GM18526 (cell line): ENCODE measurements around the gene TMPRSS6.

Experiments
- POLR2A ChIP-seq: IDR thresholded peaks from 3 replicates; pipeline ENCODE4 v1.6.1; 2011; ENCODE audit not compliant: insufficient read length; ENCODE audit errors: extremely low read depth

The TMPRSS6 gene

DNA sequence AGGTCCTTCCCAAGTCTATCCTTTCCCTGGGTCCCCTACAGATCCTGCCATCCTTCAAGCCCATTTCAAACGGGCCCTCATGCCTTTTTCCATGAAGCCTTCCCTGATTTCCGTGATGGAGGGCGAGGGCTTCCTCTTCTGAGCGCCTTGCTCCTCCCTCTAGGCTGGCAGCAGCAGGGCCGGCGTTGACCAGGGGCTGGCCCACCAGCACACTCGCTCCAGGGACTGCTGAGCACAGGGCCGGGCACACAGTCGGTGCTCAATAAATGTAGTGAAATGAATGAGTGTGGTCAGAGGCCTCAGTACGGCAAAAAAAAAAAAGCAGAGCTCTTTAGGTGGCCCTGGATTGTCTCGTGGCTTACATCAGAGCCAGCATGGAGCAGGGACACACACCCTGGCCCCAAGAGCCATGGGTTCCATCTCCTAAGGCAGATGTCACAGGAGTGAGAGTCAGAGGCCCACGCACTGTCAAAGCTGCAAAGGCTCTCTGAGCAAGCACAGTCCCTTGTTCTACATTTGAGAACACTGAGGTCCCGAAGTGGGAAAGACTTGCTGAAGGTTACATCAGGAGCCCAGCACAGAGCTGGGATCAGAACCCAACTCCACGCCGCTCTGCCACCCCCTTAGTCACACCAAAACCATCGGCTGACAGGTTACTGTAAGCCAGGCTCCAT, 37.1 kb upstream of the TMPRSS6 start:
- TF ChIP-seq POLR2A = no peak

DNA sequence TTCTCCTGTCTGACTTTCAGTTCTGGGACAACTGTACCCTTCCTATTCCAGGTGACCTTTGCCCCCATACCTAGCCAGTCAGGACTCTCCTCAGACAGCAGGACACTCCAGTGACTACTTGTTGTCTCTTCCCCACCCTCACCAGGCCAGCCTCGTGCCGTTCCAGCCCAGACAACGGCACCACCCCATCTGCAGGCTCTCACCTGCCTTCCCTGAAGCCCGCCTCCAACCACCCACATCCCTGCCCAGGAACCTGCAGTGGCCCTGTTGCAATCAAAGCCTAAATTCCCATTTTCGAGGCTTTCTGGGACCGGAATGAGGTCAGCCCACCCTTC, 36.5 kb upstream of the TMPRSS6 start:
- TF ChIP-seq POLR2A = no peak

DNA sequence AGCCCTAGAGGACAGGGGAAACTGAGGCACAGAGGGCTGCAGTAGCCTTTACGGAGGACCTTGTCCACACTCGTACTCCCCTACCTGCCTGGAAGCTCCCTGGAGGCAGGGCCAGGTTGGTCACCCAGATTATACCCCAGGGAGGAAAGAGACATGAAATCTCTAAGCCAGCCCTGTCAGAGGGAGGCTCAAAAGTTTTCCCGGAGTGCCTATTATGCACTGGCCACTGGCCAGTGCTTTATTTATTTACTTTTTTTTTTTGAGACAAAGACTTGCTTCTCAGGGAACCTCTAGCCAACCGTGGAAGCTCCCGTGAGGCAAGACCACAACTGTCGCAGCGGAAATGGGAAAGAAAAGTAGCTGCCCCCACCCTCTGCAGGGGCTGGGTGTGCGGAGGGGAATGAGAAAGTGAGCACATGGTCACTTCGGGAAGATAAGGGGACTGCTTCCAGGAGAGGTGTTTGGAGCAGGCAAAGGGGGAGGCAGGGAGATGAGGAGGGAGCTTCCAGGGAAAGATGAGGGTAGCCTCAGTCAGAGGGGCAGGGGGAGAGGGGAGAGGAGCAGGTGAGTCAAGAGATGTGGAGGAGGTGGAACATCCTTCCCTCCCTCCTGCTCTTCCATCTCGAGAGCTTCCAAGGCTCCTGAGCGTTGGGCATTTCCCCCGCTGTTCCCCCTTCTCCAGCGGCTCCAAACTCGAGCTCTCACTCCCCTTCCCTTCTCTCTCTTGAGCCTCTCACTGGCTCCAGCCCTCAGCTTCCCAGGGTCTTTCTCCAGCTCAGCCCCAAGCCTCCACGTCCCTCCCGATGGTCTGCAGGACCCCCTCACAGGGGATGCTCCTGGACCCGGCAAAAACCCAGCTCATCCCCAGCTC, 35.9 kb upstream of the TMPRSS6 start:
- no peak for TF ChIP-seq POLR2A

DNA sequence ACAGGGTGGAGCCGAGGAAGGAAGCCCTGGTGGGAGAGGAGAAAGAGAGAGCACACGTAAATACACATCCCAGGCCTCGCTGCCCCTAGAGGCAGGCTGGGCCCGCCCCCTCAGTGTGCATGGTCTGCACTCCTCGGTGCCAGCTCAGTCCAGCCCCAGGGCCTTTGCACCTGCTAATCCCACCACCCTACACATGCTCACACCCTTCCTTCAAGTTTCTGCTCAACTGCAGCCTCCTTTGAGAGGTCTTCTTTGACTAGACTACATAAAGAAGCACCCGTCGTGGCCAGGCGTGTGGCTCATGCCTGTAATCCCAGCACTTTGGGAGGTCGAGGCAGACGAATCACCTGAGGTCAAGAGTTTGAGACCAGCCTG, 34.7 kb upstream of the TMPRSS6 start:
- TF ChIP-seq POLR2A = no peak

DNA sequence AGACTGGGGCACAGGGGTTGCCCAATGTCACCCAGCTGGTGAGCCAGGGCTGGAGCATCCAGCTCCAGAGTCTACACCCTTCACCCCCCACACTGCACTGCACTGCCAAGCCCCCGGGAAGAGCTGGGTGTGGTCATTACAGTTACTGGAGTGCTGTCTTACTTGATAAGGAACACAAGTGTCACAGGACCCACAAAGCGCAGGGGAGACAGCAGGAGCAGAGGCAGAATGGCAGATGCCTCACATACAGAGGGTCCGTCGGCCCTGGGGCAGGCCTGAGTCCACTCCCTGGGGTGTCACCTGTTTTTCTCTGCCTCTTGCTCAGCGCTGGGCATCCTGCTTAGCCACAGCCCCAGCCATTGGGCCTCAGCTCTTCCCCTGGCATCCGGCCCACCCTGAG, 32.5 kb upstream of the TMPRSS6 start:
- no peak for TF ChIP-seq POLR2A

DNA sequence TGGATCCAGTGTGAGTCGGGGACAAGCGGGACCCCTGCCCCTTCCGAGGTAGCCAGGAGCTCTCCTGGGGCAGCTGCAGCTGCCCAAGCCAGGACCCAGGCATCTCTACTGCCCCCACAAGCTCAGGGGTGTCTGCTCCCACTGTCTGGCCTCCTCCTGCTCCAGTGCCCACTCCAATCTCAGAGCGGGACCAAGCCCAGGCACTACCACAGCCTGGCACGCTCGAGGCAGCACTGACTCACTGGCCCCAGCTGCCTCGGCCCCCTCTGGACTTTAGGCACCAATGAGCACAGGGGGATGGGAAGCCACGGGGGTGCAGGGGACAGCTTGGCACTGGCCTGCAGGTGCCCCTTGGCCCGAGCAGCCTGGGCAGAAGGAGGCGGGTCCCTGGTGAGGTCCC, 32.0 kb upstream of the TMPRSS6 start:
- TF ChIP-seq POLR2A = no peak

DNA sequence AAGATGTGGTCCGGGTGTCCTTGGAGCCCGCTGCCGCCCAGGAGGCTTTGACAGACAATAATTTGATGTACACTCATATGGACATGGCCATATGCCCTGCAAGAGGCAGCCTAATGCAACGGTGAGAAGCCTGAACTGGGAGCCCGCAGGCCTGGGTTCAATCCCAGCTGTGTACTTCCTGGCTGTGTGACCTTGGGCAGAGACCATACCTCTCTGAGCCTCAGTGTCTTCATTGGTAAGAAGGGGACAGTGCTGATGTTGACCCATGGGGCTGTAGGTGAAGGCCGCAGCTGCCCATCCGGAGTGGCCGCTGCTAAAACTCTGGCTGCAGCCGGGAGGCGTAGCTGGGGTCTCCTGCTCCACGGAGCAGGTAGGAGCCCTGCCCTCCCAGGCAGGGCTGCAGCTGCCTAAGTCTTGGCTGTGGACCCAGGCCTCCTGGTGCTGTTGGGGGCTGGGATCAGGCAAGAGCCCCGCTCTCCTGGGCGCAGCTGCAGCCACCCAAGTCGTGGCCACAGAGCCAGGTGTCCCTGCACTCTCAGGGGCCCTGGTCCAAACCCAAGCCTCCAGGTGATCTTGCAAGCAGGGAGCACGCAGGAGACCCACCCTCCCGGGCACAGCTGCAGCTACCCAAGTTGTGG, 31.3 kb upstream of the TMPRSS6 start:
- no peak for TF ChIP-seq POLR2A

DNA sequence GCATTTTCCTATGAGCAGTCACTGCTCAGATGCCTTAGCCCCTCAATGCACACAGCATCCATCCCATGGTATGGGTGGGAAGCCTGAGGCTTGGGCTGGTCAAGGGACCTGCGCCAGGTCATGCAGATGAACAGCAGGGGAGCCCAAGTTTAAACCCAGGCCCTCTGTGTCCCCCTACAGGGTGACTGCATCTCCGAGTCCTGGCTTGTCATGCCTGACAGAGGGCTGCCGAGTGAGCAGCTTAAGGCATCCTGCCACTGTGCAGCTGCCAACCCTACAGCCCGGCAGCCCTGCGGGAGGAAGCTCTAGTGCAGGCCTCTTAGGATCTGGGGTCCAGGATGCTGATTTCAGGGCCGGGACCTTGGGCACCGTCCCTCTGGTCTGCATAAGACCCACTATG, 30.2 kb upstream of the TMPRSS6 start:
- no peak for TF ChIP-seq POLR2A

DNA sequence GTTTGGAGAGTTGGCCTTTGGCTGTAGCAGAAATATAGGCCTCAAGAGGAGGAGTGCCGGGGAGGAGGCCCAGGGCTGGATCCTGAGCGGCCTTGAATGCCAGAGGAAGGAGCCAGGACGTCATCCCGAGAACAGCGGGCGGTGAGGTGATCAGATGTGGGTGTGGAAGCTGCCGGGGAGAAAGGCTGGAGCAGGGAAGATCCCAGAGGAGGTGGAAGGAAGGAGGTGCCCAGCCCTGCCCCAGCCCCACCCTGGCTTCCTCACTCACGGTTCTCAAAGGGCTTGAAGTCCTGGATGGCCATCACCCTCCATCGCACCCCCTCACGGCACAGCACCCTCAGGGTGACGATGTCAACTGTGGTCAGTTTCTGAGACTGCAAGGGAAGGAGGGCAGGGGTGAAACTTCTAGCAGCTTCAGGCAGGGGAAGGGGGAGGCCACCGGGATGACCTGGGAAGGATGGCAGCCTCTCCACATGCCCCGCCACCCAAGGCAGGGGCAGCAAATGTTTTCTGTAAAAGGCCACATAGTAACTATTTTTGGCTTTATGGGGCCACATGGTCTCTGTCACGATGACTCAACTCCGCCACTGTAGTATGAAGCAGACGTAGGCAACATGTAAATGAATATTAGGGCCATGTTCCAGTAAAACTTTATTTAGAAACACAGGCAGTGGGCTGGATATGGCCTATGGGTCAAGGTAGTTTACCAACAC, 29.5 kb upstream of the TMPRSS6 start:
- no peak for TF ChIP-seq POLR2A

DNA sequence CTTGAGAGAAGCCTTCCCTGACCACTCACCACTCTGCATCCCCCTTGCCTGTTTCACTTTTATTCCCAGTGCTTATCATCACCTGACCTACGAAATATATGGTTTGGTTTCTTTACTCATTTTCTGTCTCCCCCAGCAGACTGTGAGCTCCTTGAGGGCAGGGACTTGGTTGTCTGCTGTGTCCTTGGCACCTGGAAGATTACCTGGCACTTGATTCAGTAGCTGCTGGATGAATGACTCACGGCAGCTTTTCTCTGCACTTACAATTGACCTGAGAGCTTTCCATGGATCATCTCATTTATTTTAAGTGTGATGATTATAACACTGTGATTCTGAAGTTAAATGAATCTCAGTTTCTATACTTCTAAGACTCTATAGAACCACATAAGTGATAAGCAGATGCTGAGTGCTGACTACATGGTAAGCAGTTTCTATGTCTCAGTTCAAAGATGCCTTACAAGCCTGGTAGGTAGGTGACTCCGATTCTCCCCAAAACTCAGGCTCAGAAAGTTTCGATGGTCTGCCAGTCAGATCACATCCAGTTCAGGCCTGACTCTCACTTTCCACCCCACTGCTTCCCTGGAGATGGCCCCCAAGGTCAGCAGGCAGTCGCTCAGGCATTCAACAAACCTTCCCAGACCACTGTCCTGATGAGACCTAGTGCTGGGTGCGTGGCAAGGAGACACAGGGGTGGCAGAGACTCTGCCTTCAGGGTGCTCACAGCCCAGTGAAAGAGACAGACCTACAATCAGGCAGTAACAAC, 28.6 kb upstream of the TMPRSS6 start:
- no peak for TF ChIP-seq POLR2A

DNA sequence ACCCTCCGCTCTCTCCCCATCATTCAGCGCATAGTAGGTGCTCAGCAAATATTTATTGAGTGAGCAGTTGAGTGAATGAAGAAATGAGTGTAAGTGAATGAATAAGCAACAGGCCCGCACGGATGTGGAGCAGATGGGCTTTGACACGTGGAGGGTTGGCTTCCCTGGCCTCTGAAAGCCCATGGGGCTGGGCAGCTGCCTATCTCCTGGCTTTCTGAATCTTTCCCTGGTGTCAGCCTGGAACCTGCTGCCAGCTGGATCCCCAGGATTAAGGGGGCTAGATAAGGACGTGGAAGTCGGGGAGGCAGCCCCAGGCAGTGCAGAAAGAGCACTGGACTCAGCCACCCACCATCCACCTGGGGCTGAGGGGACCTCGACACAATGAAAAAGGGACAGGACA, 27.6 kb upstream of the TMPRSS6 start:
- TF ChIP-seq POLR2A = no peak

DNA sequence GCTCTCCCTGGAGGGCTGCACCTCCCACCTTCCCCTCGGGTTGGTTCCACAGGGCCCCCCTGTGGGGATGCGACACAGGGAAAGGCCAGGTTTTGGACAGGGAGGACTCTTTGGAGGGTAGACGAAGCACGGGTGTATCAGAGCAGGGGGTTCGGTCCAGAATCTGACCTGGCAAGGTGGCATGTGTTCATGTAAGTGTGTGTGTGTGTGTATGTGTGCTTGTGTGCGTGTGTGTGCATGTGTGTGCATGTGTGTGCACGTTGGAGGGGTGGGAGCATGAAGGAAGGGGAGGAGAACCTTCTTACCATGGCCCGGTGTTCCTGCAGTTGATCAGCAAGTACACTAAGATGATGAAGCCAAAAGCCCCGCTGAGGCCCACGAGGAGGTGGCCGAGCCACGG, 25.5 kb upstream of the TMPRSS6 start:
- TF ChIP-seq POLR2A = no peak

DNA sequence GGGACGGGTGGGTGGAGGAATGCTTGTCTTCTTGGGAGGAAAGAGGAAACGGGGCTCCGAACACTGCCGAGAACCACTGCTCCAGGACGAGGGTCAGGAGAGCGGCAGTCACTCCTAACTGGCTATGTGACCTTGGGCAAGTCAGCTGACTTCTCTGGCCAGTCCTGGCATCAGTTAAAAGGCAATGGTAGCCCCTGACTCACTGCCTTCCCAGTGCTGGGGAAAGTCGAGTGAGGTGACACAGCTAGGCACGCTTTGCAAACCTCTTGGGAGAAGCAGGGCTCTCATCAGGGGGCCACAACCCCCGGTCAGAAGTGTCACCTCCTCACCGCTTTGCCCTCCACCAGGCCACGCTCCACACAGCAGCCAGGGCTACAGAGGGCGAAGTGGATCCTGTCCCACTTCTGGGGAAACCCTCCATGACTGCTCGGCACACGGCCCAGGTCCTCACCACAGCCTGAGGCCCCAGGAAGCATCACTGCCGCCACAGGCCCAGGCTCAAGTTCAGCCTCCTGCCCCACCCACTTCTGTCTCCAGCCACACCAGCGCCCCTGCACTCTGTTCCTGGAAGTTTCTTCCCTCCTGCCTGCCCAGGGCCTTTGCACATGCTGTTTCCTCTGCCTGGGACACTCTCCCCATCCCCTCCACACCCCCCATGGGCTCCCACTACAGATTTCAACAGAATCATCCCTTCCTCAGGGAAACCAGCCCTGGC, 23.9 kb upstream of the TMPRSS6 start:
- TF ChIP-seq POLR2A = no peak

DNA sequence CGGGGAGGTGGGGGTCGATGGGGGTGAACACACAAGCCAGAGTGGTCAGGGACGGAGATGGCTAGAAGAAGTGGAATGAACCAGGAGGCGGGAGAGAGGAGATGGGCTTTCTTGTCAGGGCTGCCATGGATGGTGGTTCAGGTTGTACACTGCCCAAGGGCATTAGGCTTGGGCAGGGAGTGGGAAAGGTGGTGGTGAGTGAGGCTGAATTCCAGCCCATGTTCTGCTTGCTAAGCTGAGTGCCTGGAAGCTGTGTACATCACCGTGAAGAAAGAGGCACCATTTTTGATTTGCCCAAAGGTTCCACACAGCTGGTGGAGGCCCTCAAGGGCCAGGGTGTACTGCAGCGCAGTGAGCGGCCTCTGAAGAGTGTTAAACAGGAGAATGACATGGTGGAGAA, 23.3 kb upstream of the TMPRSS6 start:
- TF ChIP-seq POLR2A = no peak
